GM23248 (cell line): ENCODE measurements around the gene PTX4. TPM values are rescaled to one million over a fixed set of nuclear protein-coding genes. Genes with fewer than 3 reads are reported as not detected.
A peak's percentile ranks its signal among the peaks of the same experiment; 100 is the strongest.

Experiments used
- DNase-seq: peaks from one replicate; pipeline ENCODE4 v3.0.0-alpha.2; 2015
- H2AFZ ChIP-seq: fragments of 200-600 bp; sonication (generic); 2 replicates; pipeline ENCODE4 v1.6.1; 2016; ENCODE audit warnings: antibody characterized with exemption
- H3F3A ChIP-seq: fragments of 200-600 bp; sonication (generic); 2 replicates; pipeline ENCODE4 v1.6.1; 2016; ENCODE audit warnings: mild to moderate bottlenecking, antibody characterized with exemption, mixed run types; ENCODE audit not compliant: insufficient read depth
- H3K27ac ChIP-seq: fragments of 200-600 bp; sonication (generic); 2 replicates; pipeline ENCODE4 v1.5.1; 2016; ENCODE audit warnings: mild to moderate bottlenecking
- H3K27me3 ChIP-seq: fragments of 200-600 bp; sonication (generic); replicated peaks from 2 replicates; pipeline ENCODE4 v1.6.1; 2016; ENCODE audit warnings: mild to moderate bottlenecking; ENCODE audit not compliant: insufficient read depth
- H3K36me3 ChIP-seq: fragments of 200-600 bp; sonication (generic); 2 replicates; pipeline ENCODE4 v1.6.1; 2016; ENCODE audit warnings: low read depth, mild to moderate bottlenecking
- H3K4me1 ChIP-seq: fragments of 200-600 bp; sonication (generic); 2 replicates; pipeline ENCODE4 v1.6.1; 2016; ENCODE audit warnings: mild to moderate bottlenecking; ENCODE audit not compliant: insufficient read depth
- H3K4me2 ChIP-seq: fragments of 200-600 bp; sonication (generic); one replicate; pipeline ENCODE4 v1.6.1; 2016; ENCODE audit warnings: mild to moderate bottlenecking; ENCODE audit not compliant: unreplicated experiment
- H3K4me3 ChIP-seq: fragments of 200-600 bp; sonication (generic); 2 replicates; pipeline ENCODE4 v1.5.1; 2016; ENCODE audit warnings: mild to moderate bottlenecking
- H3K79me2 ChIP-seq: fragments of 200-600 bp; sonication (generic); 2 replicates; pipeline ENCODE4 v1.6.1; 2016; ENCODE audit warnings: mild to moderate bottlenecking; ENCODE audit not compliant: insufficient read depth
- H3K9ac ChIP-seq: fragments of 200-600 bp; sonication (generic); 2 replicates; pipeline ENCODE4 v1.6.1; 2016; ENCODE audit warnings: mild to moderate bottlenecking
- H3K9me2 ChIP-seq: fragments of 200-600 bp; sonication (generic); 2 replicates; pipeline ENCODE4 v1.6.1; 2016; ENCODE audit warnings: mixed run types, mild to moderate bottlenecking, moderate library complexity; ENCODE audit not compliant: insufficient read depth
- H3K9me3 ChIP-seq: fragments of 200-600 bp; sonication (generic); one replicate; pipeline ENCODE4 v1.6.1; 2017; ENCODE audit warnings: low read depth
- H4K20me1 ChIP-seq: fragments of 200-600 bp; sonication (generic); 2 replicates; pipeline ENCODE4 v1.6.0; 2016; ENCODE audit not compliant: insufficient read depth
- EZH2 ChIP-seq: fragments of 200-600 bp; sonication (generic); IDR thresholded peaks from 2 replicates; pipeline ENCODE4 v1.6.1; 2018; ENCODE audit warnings: antibody characterized with exemption, mild to moderate bottlenecking; ENCODE audit not compliant: insufficient read depth, poor library complexity, severe bottlenecking
- EZH2phosphoT487 ChIP-seq: fragments of 200-600 bp; sonication (generic); IDR thresholded peaks from 2 replicates; pipeline ENCODE4 v1.6.1; 2018; ENCODE audit warnings: antibody characterized with exemption, moderate library complexity, mild to moderate bottlenecking, low read depth; ENCODE audit not compliant: insufficient read depth
- WGBS, 2 experiments: methylation state at CpG; one replicate each; pipeline ENCODE4 v1.1.6; 2015 to 2017; ENCODE audit warnings: low lambda C conversion rate in 2 of 2, low coverage in 1 of 2; ENCODE audit errors: missing lambda C conversion rate in 2 of 2; 5-methylcytosine and 5-hydroxymethylcytosine counted together
- in situ Hi-C: fragments of 300-500 bp; cut with MboI; formaldehyde crosslinking; loops from 2 replicates; pipeline ENCODE4 v1.15.0; 2020
- polyA plus RNA-seq: library from polyadenylated mRNA; unstranded; fragments of >200 nt; fragmentation: Nextera tagmentation; extraction: Ambion mirVana; gene quantifications from 2 replicates; pipeline ENCODE4 v1.2.1, GENCODE V29; 2016
- total RNA-seq: library from RNA; depleted of rRNA; stranded (reverse); fragments of >200 nt; shearing (Covaris generic); gene quantifications from 2 replicates; pipeline ENCODE4 v1.2.3, GENCODE V29; 2014

PTX4 gene
- total and polyA plus RNA-seq, 2 experiments from 2014 or later: not detected

DNA sequence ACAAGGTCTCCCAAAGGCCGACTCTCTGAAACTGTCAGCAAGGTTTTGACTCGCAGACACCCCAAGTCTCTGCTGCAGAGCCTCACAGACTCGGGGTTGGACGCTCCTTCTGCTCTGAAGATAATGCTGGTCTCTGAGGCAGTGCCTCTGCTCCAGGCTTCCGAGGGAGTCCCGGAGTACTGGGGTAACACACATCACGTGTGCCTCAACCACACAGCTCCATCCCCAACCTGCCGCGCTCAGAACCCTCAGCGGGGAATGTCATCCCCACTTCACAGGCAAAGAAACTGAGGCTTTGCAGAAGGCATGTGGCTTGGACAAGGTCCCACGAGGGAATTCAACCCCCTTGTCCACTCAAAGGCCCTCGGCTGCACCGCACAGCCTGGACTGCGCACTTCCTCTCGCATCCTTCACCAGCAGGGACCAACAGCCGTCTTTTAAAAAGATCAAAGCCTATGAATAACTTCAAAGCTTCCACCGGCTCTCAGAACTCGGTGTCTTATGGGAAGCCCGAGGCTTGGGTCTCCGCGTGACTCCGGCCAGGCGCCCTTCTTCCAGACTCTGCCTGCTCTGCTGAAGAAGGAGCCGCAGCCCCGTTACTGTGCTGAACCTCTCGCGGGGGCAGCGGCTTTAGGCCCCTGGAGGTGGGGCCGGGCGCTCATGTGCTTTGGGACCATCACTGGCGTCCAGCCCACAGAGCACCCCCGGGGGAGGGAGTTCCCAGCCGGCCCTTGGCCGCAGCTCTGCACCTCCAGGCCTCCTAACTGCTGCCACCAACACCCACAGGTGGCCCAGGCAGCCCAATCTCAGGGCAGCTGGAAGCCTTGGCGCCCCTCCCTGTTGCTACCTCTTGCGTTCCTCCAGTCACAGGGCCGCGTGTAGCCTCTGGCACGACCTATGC lies 46.9 kb upstream of the PTX4 start:
- Histone ChIP-seq H3K9me2 (no peaks in the 10 kb centered on the region), H2AFZ (no peak overlapping the region), H3K36me3 (no peaks in the 10 kb centered on the region), H3K4me3 (peak overlapping the region; percentile 77), H3K9me3 (no peaks in the 10 kb centered on the region), H3F3A (peaks cover 10% of the 10 kb centered on the region), H3K27ac (no peak overlapping the region), H3K4me2 (peak overlapping the region; percentile 91), H3K4me1 (peaks cover 34% of the 10 kb centered on the region), H3K79me2 (peaks cover 68% of the 10 kb centered on the region), H3K27me3 (no peaks in the 10 kb centered on the region), H4K20me1 (no peaks in the 10 kb centered on the region; the same call in 1 of the 2 replicates), H3K9ac (peak overlapping the region; percentile 88)
- in situ Hi-C loops: no loop called here
- peak; percentile 24 for DNase-seq
- TF ChIP-seq EZH2phosphoT487 (no peak), EZH2 (no peak)
- 58 to 59% methylated on average over 39 of the region's 39 CpGs for WGBS, 2 experiments

DNA sequence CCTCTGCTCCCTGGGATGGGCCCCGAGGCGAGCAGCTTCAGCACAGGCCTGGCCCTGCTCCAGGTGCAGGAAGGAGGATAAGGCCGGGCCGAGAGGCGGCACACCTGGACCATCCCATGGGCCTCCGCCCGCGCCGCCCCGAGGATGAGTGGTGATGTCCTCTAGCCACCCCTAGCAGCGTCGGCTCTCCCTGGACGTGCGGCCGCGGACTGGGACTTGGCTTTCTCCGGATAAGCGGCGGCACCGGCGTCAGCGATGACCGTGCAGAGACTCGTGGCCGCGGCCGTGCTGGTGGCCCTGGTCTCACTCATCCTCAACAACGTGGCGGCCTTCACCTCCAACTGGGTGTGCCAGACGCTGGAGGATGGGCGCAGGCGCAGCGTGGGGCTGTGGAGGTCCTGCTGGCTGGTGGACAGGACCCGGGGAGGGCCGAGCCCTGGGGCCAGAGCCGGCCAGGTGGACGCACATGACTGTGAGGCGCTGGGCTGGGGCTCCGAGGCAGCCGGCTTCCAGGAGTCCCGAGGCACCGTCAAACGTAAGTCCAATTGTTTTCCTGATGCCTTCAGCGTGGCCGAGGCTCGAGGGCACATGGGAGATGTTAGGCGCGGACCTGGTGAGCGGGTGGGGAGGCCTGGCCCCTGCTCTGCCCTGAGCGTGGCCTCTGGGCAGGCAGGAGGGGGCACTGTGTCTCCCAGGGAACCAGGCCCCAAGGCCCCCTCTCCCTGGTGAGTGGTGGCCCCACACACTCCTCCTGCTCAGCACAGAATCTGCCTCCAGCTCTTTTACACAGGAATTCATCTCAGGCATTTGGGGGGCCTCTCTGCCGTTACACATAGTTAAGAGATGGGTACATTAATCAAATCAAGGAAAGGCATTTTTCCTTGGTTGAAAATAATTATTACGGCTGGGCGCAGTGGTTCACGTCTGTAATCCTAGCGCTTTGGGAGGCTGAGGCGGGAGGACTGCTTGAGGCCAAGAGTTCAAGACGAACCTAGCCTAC lies 45.6 kb upstream of the PTX4 start:
- no peaks in the 10 kb centered on the region; the same call in 1 of the 2 replicates for H4K20me1 ChIP-seq
- peaks cover 14% of the 10 kb centered on the region for H3F3A ChIP-seq
- no peaks in the 10 kb centered on the region for H3K27me3 ChIP-seq
- H3K36me3 ChIP-seq: no peaks in the 10 kb centered on the region
- H3K4me1 ChIP-seq: peaks cover 39% of the 10 kb centered on the region
- peak overlapping the region; percentile 91 for H3K4me2 ChIP-seq
- in situ Hi-C loops: no loop called here
- H3K27ac ChIP-seq: peak overlapping the region; percentile 78
- no peaks in the 10 kb centered on the region for H3K9me3 ChIP-seq
- H3K9ac ChIP-seq: peak overlapping the region; percentile 88
- 3 to 4% methylated on average over 56 to 57 of the region's 57 CpGs for WGBS, 2 experiments
- peak; percentile 74 for DNase-seq
- H3K79me2 ChIP-seq: peaks cover 55% of the 10 kb centered on the region
- no peak for TF ChIP-seq EZH2phosphoT487
- TF ChIP-seq EZH2: no peak
- H3K9me2 ChIP-seq: no peaks in the 10 kb centered on the region
- H3K4me3 ChIP-seq: peak overlapping the region; percentile 77
- peak overlapping the region; percentile 25; the same call in 1 of the 2 replicates for H2AFZ ChIP-seq

DNA sequence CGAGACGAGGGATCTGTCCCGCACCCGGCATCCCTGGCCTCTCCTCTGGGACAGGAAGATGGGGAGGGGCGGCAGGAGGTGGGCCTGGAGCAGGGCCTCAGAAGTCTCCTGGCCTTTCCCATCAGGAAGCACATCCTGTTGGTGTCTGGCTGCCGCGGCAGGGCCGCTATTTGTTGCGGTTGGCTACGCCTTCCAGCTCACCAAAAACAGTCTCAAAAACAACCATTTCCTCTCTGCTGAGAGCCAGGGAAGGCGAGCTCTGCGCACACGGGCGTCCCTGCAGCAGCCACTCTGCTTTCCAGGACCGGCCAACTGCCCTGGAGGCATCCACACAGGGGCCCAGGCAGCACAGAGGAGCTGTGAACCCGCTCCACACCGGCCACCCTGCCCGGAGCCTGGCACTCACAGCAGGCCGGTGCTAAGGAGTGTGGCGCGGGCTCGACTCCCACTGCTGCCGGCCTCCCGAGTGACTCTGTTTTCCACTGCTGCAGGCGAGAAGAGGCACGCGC lies 44.8 kb upstream of the PTX4 start, which contains the start of gene TMEM204:
Gene TMEM204, plus strand, starts transcription at position 224 of the 509 bp plus-strand sequence. CDS start 610 bp downstream, outside the sequence.
- peak within 1 kb of the TSS; percentile 91 for H3K4me2 ChIP-seq
- peaks cover 14% of the 10 kb centered on the region for H3F3A ChIP-seq
- H3K27ac ChIP-seq: peak within 1 kb of the TSS; percentile 78
- H3K27me3 ChIP-seq: no peaks in the 10 kb centered on the region
- peaks cover 39% of the 10 kb centered on the region for H3K4me1 ChIP-seq
- H3K36me3 ChIP-seq: no peaks in the 10 kb centered on the region
- peak within 1 kb of the TSS; percentile 77 for H3K4me3 ChIP-seq
- H2AFZ ChIP-seq: peak within 1 kb of the TSS; percentile 25
- H3K9me3 ChIP-seq: no peaks in the 10 kb centered on the region
- peak within 1 kb of the TSS; percentile 88 for H3K9ac ChIP-seq
- peaks cover 47% of the 10 kb centered on the region for H3K79me2 ChIP-seq
- in situ Hi-C loops: no loop called here
- no peaks in the 10 kb centered on the region for H3K9me2 ChIP-seq
- WGBS, 2 experiments: 0 to 1% methylated on average over 27 of the region's 27 CpGs
- DNase-seq: peak; percentile 81
- TF ChIP-seq EZH2phosphoT487 (no peak), EZH2 (no peak)
- no peaks in the 10 kb centered on the region; the same call in 1 of the 2 replicates for H4K20me1 ChIP-seq
